ENCODE data around the gene HOXD3.

Gene HOXD3

GRCh38 chr2:176127774-176128072, 29.4 kb upstream of the HOXD3 start:
- no peak overlapping the region for H3K4me3 ChIP-seq (ENCODE audit: low read depth, low read length)
- no peak for TF ChIP-seq CTCF (IDR thresholded peaks at IDR 0.05; ENCODE audit: borderline replicate concordance, insufficient read depth, low read depth, low read length)

- TF ChIP-seq CTCF (IDR thresholded peaks at IDR 0.05; ENCODE audit: borderline replicate concordance, insufficient read depth, low read depth, low read length) = no peak
- no peak overlapping the region for H3K4me3 ChIP-seq (ENCODE audit: low read depth, low read length)
These were observed 28.7 kb upstream of the HOXD3 start for GRCh38 chr2:176128172-176128981.

GRCh38 chr2:176128982-176129796, 27.9 kb upstream of the HOXD3 start, which contains the start of gene HOXD8:
HOXD8 (plus strand) TSS chr2:176129705; CDS start chr2:176130367, 662 bp downstream.
- TF ChIP-seq CTCF (IDR thresholded peaks at IDR 0.05; ENCODE audit: borderline replicate concordance, insufficient read depth, low read depth, low read length) = no peak
- no peak within 1 kb of the TSS for H3K4me3 ChIP-seq (ENCODE audit: low read depth, low read length)

- TF ChIP-seq CTCF (IDR thresholded peaks at IDR 0.05; ENCODE audit: borderline replicate concordance, insufficient read depth, low read depth, low read length) = no peak
- H3K4me3 ChIP-seq (ENCODE audit: low read depth, low read length) = no peak overlapping the region
These were observed 27.3 kb upstream of the HOXD3 start for GRCh38 chr2:176129813-176130146.

GRCh38 chr2:176130147-176130956, 26.8 kb upstream of the HOXD3 start:
- no peak for TF ChIP-seq CTCF (IDR thresholded peaks at IDR 0.05; ENCODE audit: borderline replicate concordance, insufficient read depth, low read depth, low read length)
- no peak overlapping the region for H3K4me3 ChIP-seq (ENCODE audit: low read depth, low read length)

- TF ChIP-seq CTCF (IDR thresholded peaks at IDR 0.05; ENCODE audit: borderline replicate concordance, insufficient read depth, low read depth, low read length) = no peak
- no peak overlapping the region for H3K4me3 ChIP-seq (ENCODE audit: low read depth, low read length)
These were observed 25.9 kb upstream of the HOXD3 start for GRCh38 chr2:176130957-176131847.
